ENCODE results near the gene CLEC4E.

GRCh38 chr12:8572507-8572906 lies 31.8 kb upstream of the CLEC4E start:
- TF ChIP-seq CHD1 (IDR thresholded peaks at IDR 0.05; ENCODE audit: low read depth, low read length) (no peak), RAD21 (IDR thresholded peaks at IDR 0.05; ENCODE audit: low read length) (no peak)

Data from IMR-90 (cell line).